Skeletal muscle tissue (tissue), 4 donors: Measurements from ENCODE around the gene FAM180A. TPM values are rescaled to one million over a fixed set of nuclear protein-coding genes. Genes with fewer than 3 reads are reported as not detected.
"Not testable (repeated sequence)": the region's sequence is repeated elsewhere in the genome, so short reads cannot be mapped to it uniquely, and the experiment has no call there.

Experiments used
- H3K27ac ChIP-seq: one replicate; pipeline ENCODE4 v1.7.0; 2013; ENCODE audit warnings: mild to moderate bottlenecking, low read depth, low read length, inconsistent platforms
- H3K27me3 ChIP-seq, 3 donors: one replicate each; pipeline ENCODE4 v1.7.0; 2013; ENCODE audit warnings: low read length in 3 of 3; ENCODE audit not compliant: control insufficient read depth in 3 of 3, insufficient read depth in 3 of 3
- H3K36me3 ChIP-seq, 3 donors: one replicate each; pipeline ENCODE4 v1.7.0; 2013; ENCODE audit warnings: low read length in 3 of 3; ENCODE audit not compliant: control insufficient read depth in 3 of 3, insufficient read depth in 3 of 3
- H3K4me1 ChIP-seq, 3 donors: one replicate each; pipeline ENCODE4 v1.7.0; 2013; ENCODE audit warnings: low read length in 3 of 3, mild to moderate bottlenecking in 3 of 3; ENCODE audit not compliant: control insufficient read depth in 3 of 3, insufficient read depth in 3 of 3
- H3K4me3 ChIP-seq, 3 donors: one replicate each; pipeline ENCODE4 v1.7.0; 2013; ENCODE audit warnings: low read length in 3 of 3
- H3K9ac ChIP-seq, 3 donors: one replicate each; pipeline ENCODE4 v1.7.0; 2013; ENCODE audit warnings: low read length in 3 of 3, mild to moderate bottlenecking in 3 of 3, moderate library complexity in 2 of 3, low read depth in 1 of 3
- H3K9me3 ChIP-seq, 3 donors: one replicate each; pipeline ENCODE4 v1.7.0; 2013; ENCODE audit warnings: low read length in 3 of 3; ENCODE audit not compliant: control insufficient read depth in 3 of 3
- total RNA-seq: library from RNA; depleted of rRNA; stranded (reverse); fragments of >200 nt; gene quantifications from one replicate; pipeline ENCODE4 v1.2.3, GENCODE V29; 2014
- donor health status: Osteomylitis.

The FAM180A gene
- total RNA-seq, 1 donor from 2014 or later = 0.52 TPM

DNA sequence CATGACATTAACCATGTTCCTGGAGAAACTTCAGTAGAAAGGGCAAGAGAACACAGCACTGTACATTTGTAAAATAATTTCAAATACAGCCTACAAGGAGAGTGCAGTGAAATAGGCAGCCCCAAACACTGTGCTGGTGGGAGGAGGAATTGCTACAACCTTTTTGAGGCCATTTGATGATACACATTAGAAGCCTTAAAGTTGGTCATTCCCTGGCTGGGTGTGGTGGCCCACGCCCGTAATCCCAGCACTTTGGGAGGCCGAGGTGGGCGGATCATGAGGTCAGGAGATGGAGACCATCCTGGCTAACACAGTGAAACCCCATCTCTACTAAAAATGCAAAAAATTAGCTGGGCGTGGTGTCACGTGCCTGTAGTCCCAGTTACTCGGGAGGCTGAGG is 56.0 kb downstream of the FAM180A start:
- peaks cover 7 to 22% (median 11%) of the 10 kb centered on the region in 3 donors for H3K36me3 ChIP-seq
- H3K27me3 ChIP-seq, H3K4me3 ChIP-seq, H3K9ac ChIP-seq, H3K4me1 ChIP-seq, H3K9me3 ChIP-seq, H3K27ac ChIP-seq: not testable (repeated sequence)

GRCh38 chr7:135692055-135692454 is 56.6 kb downstream of the FAM180A start:
- no peak overlapping the region for H3K27ac ChIP-seq
- H3K4me3 ChIP-seq = no peak overlapping the region
- H3K36me3 ChIP-seq = peaks cover 7 to 24% (median 11%) of the 10 kb centered on the region in 3 donors

DNA sequence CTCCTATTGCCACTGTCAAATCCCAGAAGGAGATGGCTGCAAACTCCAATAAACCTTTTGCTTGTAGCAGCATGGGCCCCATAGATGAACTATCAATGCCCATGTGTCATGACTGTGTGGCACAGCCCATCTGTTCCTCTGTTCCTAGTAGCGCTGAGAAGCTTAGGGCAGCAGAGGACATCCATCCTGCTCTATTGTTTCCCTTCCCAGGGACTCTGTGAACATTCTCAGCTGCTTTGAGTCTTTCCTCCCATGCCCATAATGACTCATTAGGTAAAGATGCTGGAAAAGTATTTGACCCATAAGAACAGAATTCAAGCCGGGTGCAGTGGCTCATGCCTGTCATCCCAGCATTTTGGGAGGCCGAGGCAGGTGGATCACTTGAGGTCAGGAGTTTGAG is 58.0 kb downstream of the FAM180A start:
- Histone ChIP-seq H3K36me3 (peaks cover 8 to 27% (median 11%) of the 10 kb centered on the region in 3 donors), H3K4me1 (peaks cover 4 to 6% (median 6%) of the 10 kb centered on the region in 3 donors), H3K9ac (no peak overlapping the region), H3K9me3 (no peaks in the 10 kb centered on the region), H3K4me3 (no peak overlapping the region), H3K27ac (no peak overlapping the region), H3K27me3 (no peaks in the 10 kb centered on the region)

More at GRCh38 chr7:135692055-135692454, 56.6 kb downstream of the FAM180A start:
- Histone ChIP-seq H3K9me3 (no peaks in the 10 kb centered on the region), H3K27me3 (no peaks in the 10 kb centered on the region), H3K9ac (no peak overlapping the region), H3K4me1 (peaks cover 4 to 6% (median 6%) of the 10 kb centered on the region in 3 donors)

GRCh38 chr7:135687466-135687865 is 61.1 kb downstream of the FAM180A start:
- H3K4me3 ChIP-seq = no peak overlapping the region
- H3K36me3 ChIP-seq = peaks cover 4 to 30% (median 5%) of the 10 kb centered on the region in 3 donors
- H3K9me3 ChIP-seq = no peaks in the 10 kb centered on the region
- H3K27me3 ChIP-seq = no peaks in the 10 kb centered on the region
- no peak overlapping the region for H3K27ac ChIP-seq
- peaks cover 0 to 11% (median 11%) of the 10 kb centered on the region in 3 donors for H3K4me1 ChIP-seq
- no peak overlapping the region for H3K9ac ChIP-seq

GRCh38 chr7:135685306-135686084 is 63.1 kb downstream of the FAM180A start:
- Histone ChIP-seq H3K36me3 (peaks cover 0 to 27% (median 8%) of the 10 kb centered on the region in 3 donors), H3K9me3 (no peaks in the 10 kb centered on the region), H3K9ac (no peak overlapping the region), H3K4me3 (no peak overlapping the region), H3K27ac (no peak overlapping the region), H3K4me1 (peaks cover 6 to 24% (median 22%) of the 10 kb centered on the region in 3 donors), H3K27me3 (no peaks in the 10 kb centered on the region)

- Histone ChIP-seq H3K9ac (no peak overlapping the region), H3K4me1 (peaks cover 6 to 24% (median 22%) of the 10 kb centered on the region in 3 donors), H3K9me3 (no peaks in the 10 kb centered on the region), H3K27me3 (no peaks in the 10 kb centered on the region), H3K4me3 (no peak overlapping the region), H3K36me3 (peaks cover 0 to 25% (median 8%) of the 10 kb centered on the region in 3 donors), H3K27ac (no peak overlapping the region)
Observed at GRCh38 chr7:135684699-135685098, 63.9 kb downstream of the FAM180A start.

- H3K4me1 ChIP-seq = peaks cover 6 to 24% (median 24%) of the 10 kb centered on the region in 3 donors
- H3K27ac ChIP-seq = no peak overlapping the region
- peak overlapping the region in 1 of 3 donors; percentile 7 for H3K9ac ChIP-seq
- H3K27me3 ChIP-seq = no peaks in the 10 kb centered on the region
- H3K4me3 ChIP-seq = no peak overlapping the region
- H3K9me3 ChIP-seq = no peaks in the 10 kb centered on the region
- H3K36me3 ChIP-seq = peaks cover 0 to 20% (median 6%) of the 10 kb centered on the region in 3 donors
Observed at GRCh38 chr7:135684136-135684535, 64.5 kb downstream of the FAM180A start.

GRCh38 chr7:135683609-135684008 is 65.0 kb downstream of the FAM180A start:
- H3K36me3 ChIP-seq = peaks cover 0 to 20% (median 6%) of the 10 kb centered on the region in 3 donors
- no peak overlapping the region for H3K9ac ChIP-seq
- H3K27me3 ChIP-seq = no peaks in the 10 kb centered on the region
- H3K4me3 ChIP-seq = no peak overlapping the region
- no peak overlapping the region for H3K27ac ChIP-seq
- no peaks in the 10 kb centered on the region for H3K9me3 ChIP-seq
- H3K4me1 ChIP-seq = peaks cover 10 to 29% (median 29%) of the 10 kb centered on the region in 3 donors

DNA sequence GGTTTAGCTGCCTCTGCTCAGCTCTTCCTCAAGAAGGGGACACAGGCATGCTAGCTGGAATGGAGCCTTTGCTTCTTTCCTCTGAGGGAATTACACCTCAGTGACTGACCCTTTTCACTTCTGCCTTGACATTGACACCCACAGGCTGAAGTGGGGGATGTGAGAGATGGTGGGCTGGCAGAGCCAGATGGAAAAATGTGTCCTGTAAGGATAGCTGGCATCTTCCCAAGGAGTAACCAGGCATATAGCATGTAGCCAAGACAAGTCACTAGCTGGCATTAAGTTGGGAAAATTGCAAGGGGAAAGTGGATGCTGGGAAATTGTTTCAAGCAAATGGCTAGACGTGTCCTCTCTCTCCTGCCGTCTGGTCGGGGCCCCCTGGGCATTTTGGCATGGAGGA is 66.4 kb downstream of the FAM180A start:
- Histone ChIP-seq H3K4me1 (peaks cover 20 to 40% (median 39%) of the 10 kb centered on the region in 3 donors), H3K27ac (peak overlapping the region; percentile 13), H3K9me3 (no peaks in the 10 kb centered on the region), H3K4me3 (no peak overlapping the region), H3K27me3 (no peaks in the 10 kb centered on the region), H3K9ac (no peak overlapping the region), H3K36me3 (peaks cover 0 to 18% (median 9%) of the 10 kb centered on the region in 3 donors)

DNA sequence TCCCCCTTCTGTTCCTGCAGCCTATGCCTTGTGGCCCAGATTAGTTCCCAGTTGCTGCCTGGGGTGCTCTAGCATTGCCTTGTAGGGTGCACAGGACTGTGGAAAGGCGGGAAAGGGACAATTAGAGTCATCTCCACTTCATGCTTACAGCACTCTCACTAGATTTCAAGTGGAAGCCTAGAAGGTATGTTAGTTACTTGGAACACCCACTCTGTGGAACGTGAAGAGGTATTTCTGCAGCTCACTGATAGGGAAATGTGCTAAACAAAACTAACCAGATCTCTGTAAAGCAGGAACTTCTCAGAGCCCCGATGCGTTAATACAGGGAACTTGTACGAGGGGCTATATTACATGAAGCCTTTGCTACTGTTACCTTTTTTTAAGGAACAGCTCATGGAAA is 66.9 kb downstream of the FAM180A start:
- no peak overlapping the region for H3K9ac ChIP-seq
- no peak overlapping the region for H3K4me3 ChIP-seq
- no peaks in the 10 kb centered on the region for H3K9me3 ChIP-seq
- H3K4me1 ChIP-seq = peaks cover 22 to 43% (median 43%) of the 10 kb centered on the region in 3 donors
- peaks cover 0 to 17% (median 9%) of the 10 kb centered on the region in 3 donors for H3K36me3 ChIP-seq
- no peaks in the 10 kb centered on the region for H3K27me3 ChIP-seq
- peak overlapping the region; percentile 13 for H3K27ac ChIP-seq
